ENCODE results near the gene CERS6.
"Not testable (repeated sequence)": the region's sequence is repeated elsewhere in the genome, so short reads cannot be mapped to it uniquely, and the experiment has no call there.

CERS6 gene

GRCh38 chr2:168455645-168456520, at the start of gene CERS6:
Gene CERS6 (plus strand): TSS chr2:168456272. CDS start chr2:168456449, 177 bp downstream.
- 0 out of 2 replicates have a peak within 1 kb of the TSS, but pooled peaks have one; percentile 5 for H3K4me3 ChIP-seq (ENCODE audit: low read depth, low read length)
- TF ChIP-seq, protein P1, sequence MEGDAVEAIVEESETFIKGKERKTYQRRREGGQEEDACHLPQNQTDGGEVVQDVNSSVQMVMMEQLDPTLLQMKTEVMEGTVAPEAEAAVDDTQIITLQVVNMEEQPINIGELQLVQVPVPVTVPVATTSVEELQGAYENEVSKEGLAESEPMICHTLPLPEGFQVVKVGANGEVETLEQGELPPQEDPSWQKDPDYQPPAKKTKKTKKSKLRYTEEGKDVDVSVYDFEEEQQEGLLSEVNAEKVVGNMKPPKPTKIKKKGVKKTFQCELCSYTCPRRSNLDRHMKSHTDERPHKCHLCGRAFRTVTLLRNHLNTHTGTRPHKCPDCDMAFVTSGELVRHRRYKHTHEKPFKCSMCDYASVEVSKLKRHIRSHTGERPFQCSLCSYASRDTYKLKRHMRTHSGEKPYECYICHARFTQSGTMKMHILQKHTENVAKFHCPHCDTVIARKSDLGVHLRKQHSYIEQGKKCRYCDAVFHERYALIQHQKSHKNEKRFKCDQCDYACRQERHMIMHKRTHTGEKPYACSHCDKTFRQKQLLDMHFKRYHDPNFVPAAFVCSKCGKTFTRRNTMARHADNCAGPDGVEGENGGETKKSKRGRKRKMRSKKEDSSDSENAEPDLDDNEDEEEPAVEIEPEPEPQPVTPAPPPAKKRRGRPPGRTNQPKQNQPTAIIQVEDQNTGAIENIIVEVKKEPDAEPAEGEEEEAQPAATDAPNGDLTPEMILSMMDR (IDR thresholded peaks at IDR 0.05; ENCODE audit: low read depth, low read length): no peak

- not testable (repeated sequence) for H3K4me3 ChIP-seq (ENCODE audit: low read depth, low read length)
Observed at GRCh38 chr2:168412301-168412700, 43.8 kb upstream of the CERS6 start.

DNA sequence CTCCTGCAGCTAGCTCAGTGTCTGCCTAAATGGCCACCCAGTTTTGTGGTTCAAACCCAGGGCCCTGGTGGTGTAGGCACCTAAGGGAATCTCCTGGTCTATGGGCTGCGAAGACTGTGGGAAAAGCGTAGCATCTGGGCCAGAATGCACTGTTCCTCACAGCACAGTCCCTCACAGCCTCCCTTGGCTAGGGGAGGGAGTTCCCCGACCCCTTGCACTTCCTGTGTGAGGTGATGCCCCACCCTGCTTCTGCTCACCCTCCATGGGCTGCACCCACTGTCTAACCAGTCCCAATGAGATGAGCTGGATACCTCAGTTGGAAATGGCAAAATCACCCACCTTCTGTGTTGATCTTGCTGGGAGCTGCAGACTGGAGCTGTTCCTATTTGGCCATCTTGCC, 43.0 kb upstream of the CERS6 start:
- not testable (repeated sequence) for H3K4me3 ChIP-seq (ENCODE audit: low read depth, low read length)

DNA sequence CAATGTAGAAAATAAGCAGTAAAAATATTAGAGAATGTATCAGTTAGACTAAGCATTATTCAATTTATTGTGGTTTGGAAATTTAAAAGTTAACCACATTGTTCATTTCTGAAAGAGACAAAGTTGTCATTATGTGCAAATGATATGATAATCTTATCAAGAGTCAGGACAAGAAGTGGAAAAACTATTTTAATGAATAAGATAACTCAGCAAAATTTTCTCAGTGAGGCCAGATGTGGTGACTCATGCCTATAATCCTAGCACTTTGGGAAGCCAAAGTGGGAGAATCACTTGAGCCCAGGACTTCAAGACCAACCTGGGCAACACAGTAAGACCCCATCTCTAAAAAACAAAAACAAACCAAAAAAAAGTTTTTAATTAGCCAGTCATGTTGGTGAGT, 39.5 kb upstream of the CERS6 start:
- TF ChIP-seq, protein P1 (IDR thresholded peaks at IDR 0.05; ENCODE audit: low read depth, low read length): no peak
- no peak overlapping the region for H3K4me3 ChIP-seq (ENCODE audit: low read depth, low read length)

- no peak overlapping the region for H3K4me3 ChIP-seq (ENCODE audit: low read depth, low read length)
- TF ChIP-seq, protein P1 (IDR thresholded peaks at IDR 0.05; ENCODE audit: low read depth, low read length): no peak
Observed at GRCh38 chr2:168422584-168422983, 33.5 kb upstream of the CERS6 start.

GRCh38 chr2:168424112-168424951, 31.7 kb upstream of the CERS6 start:
- H3K4me3 ChIP-seq (ENCODE audit: low read depth, low read length): no peak overlapping the region
- TF ChIP-seq, protein P1 (IDR thresholded peaks at IDR 0.05; ENCODE audit: low read depth, low read length): no peak

GRCh38 chr2:168424971-168425370, 31.1 kb upstream of the CERS6 start:
- TF ChIP-seq, protein P1 (IDR thresholded peaks at IDR 0.05; ENCODE audit: low read depth, low read length): no peak
- H3K4me3 ChIP-seq (ENCODE audit: low read depth, low read length): no peak overlapping the region

- H3K4me3 ChIP-seq (ENCODE audit: low read depth, low read length): no peak overlapping the region
- TF ChIP-seq, protein P1 (IDR thresholded peaks at IDR 0.05; ENCODE audit: low read depth, low read length): no peak
Observed at GRCh38 chr2:168426861-168427260, 29.2 kb upstream of the CERS6 start.

Data from WI38 (cell line).